ENCODE results near the gene LTBP1.

Gene LTBP1

GRCh38 chr2:33275689-33276444, 329.1 kb downstream of the LTBP1 start:
- peak; percentile 38 for DNase-seq

GRCh38 chr2:33277002-33277426, 330.3 kb downstream of the LTBP1 start:
- no peak for DNase-seq

- DNase-seq: no peak
Observed at GRCh38 chr2:33278245-33278943, 331.6 kb downstream of the LTBP1 start.

- DNase-seq: no peak
Observed at GRCh38 chr2:33284287-33284686, 337.5 kb downstream of the LTBP1 start.

GRCh38 chr2:33287507-33288005, 340.8 kb downstream of the LTBP1 start:
- DNase-seq: no peak

GRCh38 chr2:33288011-33288410, 341.3 kb downstream of the LTBP1 start:
- no peak for DNase-seq

- no peak for DNase-seq
Observed at GRCh38 chr2:33289961-33290360, 343.2 kb downstream of the LTBP1 start.

- DNase-seq: no peak
Observed at GRCh38 chr2:33291278-33292013, 344.7 kb downstream of the LTBP1 start.

GRCh38 chr2:33292063-33292462, 345.3 kb downstream of the LTBP1 start:
- no peak for DNase-seq

GRCh38 chr2:33292981-33293595, 346.3 kb downstream of the LTBP1 start:
- DNase-seq: no peak

GRCh38 chr2:33298233-33298632, 351.5 kb downstream of the LTBP1 start:
- no peak for DNase-seq

- no peak for DNase-seq
Observed at GRCh38 chr2:33301355-33301754, 354.6 kb downstream of the LTBP1 start.

GRCh38 chr2:33302348-33302747, 355.6 kb downstream of the LTBP1 start:
- no peak for DNase-seq

- no peak for DNase-seq
Observed at GRCh38 chr2:33304032-33304864, 357.5 kb downstream of the LTBP1 start.

GRCh38 chr2:33307659-33308270, 361.0 kb downstream of the LTBP1 start:
- DNase-seq: no peak

GRCh38 chr2:33312355-33312754, 365.6 kb downstream of the LTBP1 start:
- DNase-seq: no peak

GRCh38 chr2:33313039-33313438, 366.3 kb downstream of the LTBP1 start:
- DNase-seq: no peak

- DNase-seq: no peak
Observed at GRCh38 chr2:33314541-33314940, 367.8 kb downstream of the LTBP1 start.

- no peak for DNase-seq
Observed at GRCh38 chr2:33316328-33316727, 369.6 kb downstream of the LTBP1 start.

GRCh38 chr2:33317369-33318007, 370.7 kb downstream of the LTBP1 start:
- no peak for DNase-seq

GRCh38 chr2:33318456-33318855, 371.7 kb downstream of the LTBP1 start:
- DNase-seq: no peak

Measured in central memory CD4-positive, alpha-beta T cell (primary cell).